ENCODE measurements around the gene RNF44. TPM values are rescaled to one million over a fixed set of nuclear protein-coding genes. Genes with fewer than 3 reads are reported as not detected.

The RNF44 gene
- total and polyA plus RNA-seq, 2 of the 4 experiments (the other 2 are of a cell fraction), result 0.54 to 12.4 TPM

GRCh38 chr5:176491901-176492300 lies 45.3 kb downstream of the RNF44 start:
- H3K23ac ChIP-seq (ENCODE audit: low read depth, low read length), result no peak overlapping the region
- H4K91ac ChIP-seq (ENCODE audit: insufficient read depth, low read depth, low read length), result no peak overlapping the region; the same call in 1 of the 2 replicates
- in situ Hi-C loops (cut with MboI; ENCODE audit: low sequenced_read_pairs) (no loop called here), dilution Hi-C loops (cut with HindIII; ENCODE audit: low sequenced_read_pairs, unreplicated experiment) (no loop called here), intact Hi-C loops (cut with micrococcal nuclease) (no loop called here)
- H3K79me1 ChIP-seq (ENCODE audit: low read depth in 1 of 2, low read length in 2 of 2), result peaks cover 43 to 54% of the 10 kb centered on the region in 2 experiments
- no peak overlapping the region for H2BK15ac ChIP-seq (ENCODE audit: low read depth, low read length)
- H3K9me1 ChIP-seq (ENCODE audit: insufficient read depth, low read length), result peaks cover 21% of the 10 kb centered on the region
- no peaks in the 10 kb centered on the region for H3K9me3 ChIP-seq (ENCODE audit: control insufficient read depth, insufficient read depth, low read length)
- H4K8ac ChIP-seq (ENCODE audit: low read depth in 2 of 2, low read length in 2 of 2), result 0 out of 4 replicates have a peak overlapping the region, but pooled peaks of 1 of the 2 experiments have one; percentile 24
- CTCF ChIA-PET, result no interaction called here
- no peak overlapping the region for H3K4me2 ChIP-seq (ENCODE audit: low read depth, low read length)
- peaks cover 12% of the 10 kb centered on the region for H3K4me1 ChIP-seq (ENCODE audit: control insufficient read depth, insufficient read depth, low read length)
- H3K27me3 ChIP-seq (ENCODE audit: control insufficient read depth, insufficient read depth, low read length), result no peaks in the 10 kb centered on the region
- H3K4ac ChIP-seq (ENCODE audit: low read depth, low read length), result peak overlapping the region; percentile 69
- no peak for ATAC-seq (ENCODE audit: low read depth)
- H2AK9ac ChIP-seq (replicated peaks; ENCODE audit: low read depth, low read length, poor library complexity), result no peak overlapping the region
- peaks cover 45% of the 10 kb centered on the region for H3K36me3 ChIP-seq (ENCODE audit: control insufficient read depth, insufficient read depth, low read length)
- H3K4me3 ChIP-seq (ENCODE audit: insufficient read depth, low read depth, low read length), result no peak overlapping the region
- DNase-seq, result no peak
- H2BK5ac ChIP-seq (ENCODE audit: low read depth, low read length, poor library complexity, severe bottlenecking), result peak overlapping the region; percentile 7
- BruUV-seq (replicated peaks), result no TSS peak
- no peak overlapping the region; the same call in 1 of the 2 replicates for H2AK5ac ChIP-seq (ENCODE audit: low read depth, low read length)
- H4K5ac ChIP-seq (ENCODE audit: low read depth, low read length), result no peak overlapping the region
- H3K56ac ChIP-seq (ENCODE audit: extremely low read depth, insufficient read depth, low read length), result no peak overlapping the region
- H3K27ac ChIP-seq (ENCODE audit: insufficient read depth, low read length), result no peak overlapping the region
- 0 out of 2 replicates have a peak overlapping the region, but pooled peaks have one; percentile 1 for H2BK120ac ChIP-seq (ENCODE audit: low read depth, low read length)
- 0 out of 2 replicates have a peak overlapping the region, but pooled peaks have one; percentile 24 for H3K14ac ChIP-seq (replicated peaks; ENCODE audit: low read depth, low read length)
- POLR2A ChIA-PET (ENCODE audit: unreplicated experiment), result no interaction called here
- TF ChIP-seq FOS (IDR thresholded peaks at IDR 0.05; ENCODE audit: low read depth, low read length), result no peak
- TF ChIP-seq MXI1 (IDR thresholded peaks at IDR 0.05; ENCODE audit: borderline replicate concordance, low read depth, low read length), result no peak
- no peak for TF ChIP-seq RFX5 (IDR thresholded peaks at IDR 0.05; ENCODE audit: low read depth, low read length)
- no peak for TF ChIP-seq ELK1 (IDR thresholded peaks at IDR 0.05; ENCODE audit: borderline replicate concordance, low read depth, low read length)
- TF ChIP-seq USF2 (IDR thresholded peaks at IDR 0.05; ENCODE audit: low read depth, low read length), result no peak
- TF ChIP-seq BHLHE40 (IDR thresholded peaks at IDR 0.05; ENCODE audit: low read depth, low read length), result no peak
- TF ChIP-seq POLR2A (IDR thresholded peaks at IDR 0.05; ENCODE audit: low read depth, low read length), result no peak
- TF ChIP-seq SMC3 (IDR thresholded peaks at IDR 0.05; ENCODE audit: low read depth, low read length), result no peak
- TF ChIP-seq MAFK (IDR thresholded peaks at IDR 0.05; ENCODE audit: low read depth, low read length), result no peak
- TF ChIP-seq NFE2L2 (IDR thresholded peaks at IDR 0.05; ENCODE audit: low read depth, low read length), result no peak
- no peak for TF ChIP-seq CHD1 (IDR thresholded peaks at IDR 0.05; ENCODE audit: low read depth, low read length)
- no peak for TF ChIP-seq CEBPB (IDR thresholded peaks at IDR 0.05; ENCODE audit: low read depth, low read length)
- TF ChIP-seq RAD21 (IDR thresholded peaks at IDR 0.05; ENCODE audit: low read length), result no peak
- TF ChIP-seq CTCF (conservative IDR thresholded peaks at IDR 0.05; ENCODE audit: low read depth, low read length), result no peak
- no peak for TF ChIP-seq RCOR1 (IDR thresholded peaks at IDR 0.05; ENCODE audit: insufficient replicate concordance, low read length)
- no peak for TF ChIP-seq MAZ (IDR thresholded peaks at IDR 0.05; ENCODE audit: borderline replicate concordance, low read depth, low read length)
- H3K9ac ChIP-seq (ENCODE audit: low read depth, low read length), result no peak overlapping the region
- H4K20me1 ChIP-seq (ENCODE audit: insufficient read depth, low read length), result peaks cover 11% of the 10 kb centered on the region; the same call in 1 of the 2 replicates
- no peak overlapping the region for H3K18ac ChIP-seq (ENCODE audit: low read depth, low read length)
- H2BK20ac ChIP-seq (ENCODE audit: low read depth, low read length), result peak overlapping the region; percentile 18; the same call in 1 of the 2 replicates
- WGBS, 2 experiments (ENCODE audit: extremely low coverage in 2 of 2, insufficient read length in 1 of 2), result 80% methylated on average over 1 of the region's 8 CpGs; no CpG with 5 or more reads in 1 of the 2 experiments
- no peak overlapping the region for H2AFZ ChIP-seq (replicated peaks; ENCODE audit: low read length, poor library complexity)

All from IMR-90 (cell line).